IMR-90 (cell line): Measurements from ENCODE around the gene WIPI1. TPM values are rescaled to one million over a fixed set of nuclear protein-coding genes. Genes with fewer than 3 reads are reported as not detected.

Experiments used
- ATAC-seq: fragments of 200-7000 bp; cut with Tn5 transposase; 2 replicates; pipeline ENCODE4 v1.9.1; 2020; ENCODE audit warnings: low read depth, mild to moderate bottlenecking, moderate library complexity
- BruUV-seq: library from RNA; stranded (reverse); fragments of 400-500 nt; replicated peaks from 2 replicates; lab custom pipeline; 2021; lab: Mats Ljungman, UMichigan
- CTCF ChIA-PET: fragments of 300-600 bp; formaldehyde crosslinking; extraction: SDS; loops from one replicate; lab custom pipeline; 2021; ENCODE audit warnings: antibody characterized with exemption; lab: Yijun Ruan, JAX
- POLR2A ChIA-PET: fragments of 300-600 bp; sonication (Branson Sonifier 250); formaldehyde crosslinking; loops from one replicate; lab custom pipeline; 2022; ENCODE audit warnings: antibody characterized with exemption; ENCODE audit not compliant: unreplicated experiment; lab: Charles Lee
- DNase-seq: peaks from one replicate; pipeline ENCODE4 v3.0.0; 2013
- H2AFZ ChIP-seq: replicated peaks from 2 replicates; pipeline ENCODE3; 2013; ENCODE audit warnings: low read length, mild to moderate bottlenecking; ENCODE audit not compliant: poor library complexity
- H2AK5ac ChIP-seq: 2 replicates; pipeline ENCODE4 v1.6.1; 2013; ENCODE audit warnings: low read depth, low read length, inconsistent platforms
- H2AK9ac ChIP-seq: replicated peaks from 2 replicates; pipeline ENCODE3; 2013; ENCODE audit warnings: mild to moderate bottlenecking, low read depth, low read length, moderate library complexity; ENCODE audit not compliant: poor library complexity
- H2BK120ac ChIP-seq: 2 replicates; pipeline ENCODE4 v1.6.1; 2013; ENCODE audit warnings: low read depth, low read length, inconsistent platforms
- H2BK15ac ChIP-seq: 3 replicates; pipeline ENCODE4 v1.6.1; 2013; ENCODE audit warnings: low read depth, low read length, inconsistent platforms
- H2BK20ac ChIP-seq: 2 replicates; pipeline ENCODE4 v1.6.1; 2013; ENCODE audit warnings: low read depth, mild to moderate bottlenecking, inconsistent platforms, low read length, moderate library complexity
- H2BK5ac ChIP-seq: 2 replicates; pipeline ENCODE4 v1.6.1; 2013; ENCODE audit warnings: mild to moderate bottlenecking, low read depth, low read length, inconsistent platforms; ENCODE audit not compliant: poor library complexity, severe bottlenecking
- H3K14ac ChIP-seq: replicated peaks from 2 replicates; pipeline ENCODE4 v1.6.1; 2013; ENCODE audit warnings: low read depth, low read length, inconsistent platforms
- H3K18ac ChIP-seq: 2 replicates; pipeline ENCODE4 v1.6.1; 2013; ENCODE audit warnings: low read depth, low read length, control low read depth
- H3K23ac ChIP-seq: 2 replicates; pipeline ENCODE4 v1.6.1; 2013; ENCODE audit warnings: low read depth, low read length, inconsistent platforms
- H3K27ac ChIP-seq: 2 replicates; pipeline ENCODE4 v1.5.1; 2013; ENCODE audit warnings: mild to moderate bottlenecking, control low read depth, low read length; ENCODE audit not compliant: insufficient read depth
- H3K27me3 ChIP-seq: 2 replicates; pipeline ENCODE4 v1.6.1; 2013; ENCODE audit warnings: low read length; ENCODE audit not compliant: control insufficient read depth, insufficient read depth
- H3K36me3 ChIP-seq: 2 replicates; pipeline ENCODE4 v1.6.1; 2013; ENCODE audit warnings: low read length, mixed read lengths; ENCODE audit not compliant: control insufficient read depth, insufficient read depth
- H3K4ac ChIP-seq: 2 replicates; pipeline ENCODE4 v1.6.1; 2013; ENCODE audit warnings: low read depth, low read length, inconsistent platforms
- H3K4me1 ChIP-seq: 2 replicates; pipeline ENCODE4 v1.6.1; 2013; ENCODE audit warnings: low read length, mixed read lengths; ENCODE audit not compliant: control insufficient read depth, insufficient read depth
- H3K4me2 ChIP-seq: 2 replicates; pipeline ENCODE4 v1.6.1; 2013; ENCODE audit warnings: low read depth, mild to moderate bottlenecking, control low read depth, low read length, moderate library complexity
- H3K4me3 ChIP-seq: 2 replicates; pipeline ENCODE4 v1.5.1; 2013; ENCODE audit warnings: low read depth, mild to moderate bottlenecking, control low read depth, low read length, moderate library complexity; ENCODE audit not compliant: insufficient read depth
- H3K56ac ChIP-seq: 2 replicates; pipeline ENCODE4 v1.6.1; 2013; ENCODE audit warnings: low read length, inconsistent platforms; ENCODE audit not compliant: insufficient read depth; ENCODE audit errors: extremely low read depth
- H3K79me1 ChIP-seq, 2 experiments: 2 replicates each; pipeline ENCODE4 v1.6.1; 2013; ENCODE audit warnings: low read length in 2 of 2, inconsistent platforms in 1 of 2, low read depth in 1 of 2
- H3K9ac ChIP-seq: 2 replicates; pipeline ENCODE4 v1.6.1; 2013; ENCODE audit warnings: low read depth, low read length, control low read depth
- H3K9me1 ChIP-seq: 2 replicates; pipeline ENCODE4 v1.6.1; 2013; ENCODE audit warnings: low read length, inconsistent platforms; ENCODE audit not compliant: insufficient read depth
- H3K9me3 ChIP-seq: 2 replicates; pipeline ENCODE4 v1.6.1; 2013; ENCODE audit warnings: low read length; ENCODE audit not compliant: control insufficient read depth, insufficient read depth
- H4K20me1 ChIP-seq: 2 replicates; pipeline ENCODE4 v1.6.1; 2013; ENCODE audit warnings: low read length, inconsistent platforms; ENCODE audit not compliant: insufficient read depth
- H4K5ac ChIP-seq: 2 replicates; pipeline ENCODE4 v1.6.1; 2013; ENCODE audit warnings: mild to moderate bottlenecking, low read depth, low read length, control low read depth
- H4K8ac ChIP-seq, 2 experiments: 2 replicates each; pipeline ENCODE4 v1.6.1; 2013; ENCODE audit warnings: low read depth in 2 of 2, low read length in 2 of 2, control low read depth in 1 of 2, inconsistent platforms in 1 of 2
- H4K91ac ChIP-seq: 2 replicates; pipeline ENCODE4 v1.6.1; 2013; ENCODE audit warnings: low read depth, low read length, inconsistent platforms; ENCODE audit not compliant: insufficient read depth
- CEBPB ChIP-seq: IDR thresholded peaks from 2 replicates; pipeline ENCODE4 v1.6.1; 2012; ENCODE audit warnings: low read depth, low read length, improper control_type of control experiment
- CHD1 ChIP-seq: IDR thresholded peaks from 2 replicates; pipeline ENCODE4 v1.6.1; 2012; ENCODE audit warnings: low read depth, low read length, improper control_type of control experiment
- FOS ChIP-seq: fragments of 150-350 bp; IDR thresholded peaks from 2 replicates; pipeline ENCODE4 v1.6.1; 2016; ENCODE audit warnings: low read depth, low read length
- MAFK ChIP-seq: IDR thresholded peaks from 2 replicates; pipeline ENCODE4 v1.6.1; 2012; ENCODE audit warnings: low read depth, low read length, improper control_type of control experiment
- NFE2L2 ChIP-seq: fragments of 150-350 bp; IDR thresholded peaks from 2 replicates; pipeline ENCODE4 v1.6.1; 2016; ENCODE audit warnings: low read depth, mild to moderate bottlenecking, low read length
- POLR2A ChIP-seq: IDR thresholded peaks from 2 replicates; pipeline ENCODE4 v1.6.1; 2012; ENCODE audit warnings: mild to moderate bottlenecking, low read depth, low read length
- RFX5 ChIP-seq: IDR thresholded peaks from 2 replicates; pipeline ENCODE4 v1.8.0; 2012; ENCODE audit warnings: low read depth, mild to moderate bottlenecking, low read length, moderate library complexity
- SMC3 ChIP-seq: fragments of 150-350 bp; IDR thresholded peaks from 2 replicates; pipeline ENCODE4 v1.6.1; 2016; ENCODE audit warnings: low read depth, mild to moderate bottlenecking, antibody characterized with exemption, low read length, moderate library complexity
- USF2 ChIP-seq: fragments of 150-350 bp; IDR thresholded peaks from 2 replicates; pipeline ENCODE4 v1.6.1; 2017; ENCODE audit warnings: mild to moderate bottlenecking, antibody characterized with exemption, low read length, low read depth
- WGBS, 2 experiments: methylation state at CpG; one replicate each; pipeline versions ENCODE4 v1.1.5 to v1.1.7; 2013; ENCODE audit warnings: missing lambda C conversion rate in 2 of 2; ENCODE audit not compliant: insufficient read length in 1 of 2; ENCODE audit errors: extremely low coverage in 2 of 2; 5-methylcytosine and 5-hydroxymethylcytosine counted together
- dilution Hi-C: fragments of 300-500 bp; cut with HindIII; formaldehyde crosslinking; loops from one replicate; pipeline ENCODE4 v1.14.3; 2018; ENCODE audit warnings: low sequenced_read_pairs; ENCODE audit not compliant: unreplicated experiment
- in situ Hi-C: fragments of 300-500 bp; cut with MboI; formaldehyde crosslinking; loops from 3 replicates; pipeline ENCODE4 v1.14.3; 2019; ENCODE audit warnings: low sequenced_read_pairs, inconsistent platforms, mixed read lengths
- intact Hi-C: fragments of 100-400 bp; cut with micrococcal nuclease; formaldehyde crosslinking; loops from 2 replicates; pipeline ENCODE4 v1.10.0; 2022
- polyA plus RNA-seq, 3 experiments: library from polyadenylated mRNA; depleted of rRNA; stranded (reverse); fragments of >200 nt; gene quantifications; 2 replicates each; pipeline ENCODE4 v1.2.3, GENCODE V29; 2012; ENCODE audit warnings: low replicate concordance in 1 of 3
- total RNA-seq: library from RNA; depleted of rRNA; stranded (reverse); fragments of >200 nt; gene quantifications from 2 replicates; pipeline ENCODE4 v1.2.3, GENCODE V29; 2012

The WIPI1 gene
- total and polyA plus RNA-seq, 2 of the 4 experiments (the other 2 are of a cell fraction), result 78.6 to 129 TPM

- Histone ChIP-seq H4K8ac (no peak overlapping the region), H2BK15ac (no peak overlapping the region), H2AFZ (peak overlapping the region; percentile 44), H4K5ac (no peak overlapping the region), H3K4ac (0 out of 2 replicates have a peak overlapping the region, but pooled peaks have one; percentile 11), H3K4me3 (no peak overlapping the region), H3K79me1 (no peaks in the 10 kb centered on the region), H3K27ac (no peak overlapping the region), H3K18ac (no peak overlapping the region), H2BK20ac (0 out of 2 replicates have a peak overlapping the region, but pooled peaks have one; percentile 1), H2AK9ac (no peak overlapping the region), H2BK120ac (peak overlapping the region; percentile 59; the same call in 1 of the 2 replicates), H3K4me2 (no peak overlapping the region), H3K23ac (no peak overlapping the region), H3K9me1 (peaks cover 5% of the 10 kb centered on the region), H3K56ac (no peak overlapping the region), H2AK5ac (no peak overlapping the region), H2BK5ac (no peak overlapping the region), H4K20me1 (no peaks in the 10 kb centered on the region), H3K14ac (0 out of 2 replicates have a peak overlapping the region, but pooled peaks have one; percentile 70), H3K27me3 (no peaks in the 10 kb centered on the region), H3K36me3 (no peaks in the 10 kb centered on the region), H3K4me1 (peaks cover 4% of the 10 kb centered on the region), H4K91ac (no peak overlapping the region), H3K9me3 (no peaks in the 10 kb centered on the region), H3K9ac (no peak overlapping the region)
- no TSS peak for BruUV-seq
- dilution Hi-C loops, result no loop called here
- ATAC-seq (no peak), DNase-seq (no peak)
- intact Hi-C loops, result no loop called here
- CTCF ChIA-PET, result interaction anchor here (1.9 to 2.2 kb wide), 3 partner anchors 12 to 109 kb away, joined by 9 to 27 read pairs (median 24); partner anchors contain the start of genes ARSG and SLC16A6
- TF ChIP-seq RFX5 (no peak), FOS (no peak), USF2 (no peak), SMC3 (no peak), POLR2A (no peak), CEBPB (no peak), CHD1 (no peak), NFE2L2 (no peak), MAFK (no peak)
- in situ Hi-C loops, result loop anchor here (5.0 kb wide), 1 partner anchor 138 kb away; no protein-coding TSS in a partner anchor
- POLR2A ChIA-PET, result no interaction called here
- WGBS, 2 experiments, result no CpG with 5 or more reads among the region's 4 CpGs
Measured at GRCh38 chr17:68400404-68400735, 56.9 kb downstream of the WIPI1 start.
